ENCODE results near the gene PLCB4. TPM values are rescaled to one million over a fixed set of nuclear protein-coding genes. Genes with fewer than 3 reads are reported as not detected.

Gene PLCB4
- total and polyA plus RNA-seq, 2 donors (not counting 1 experiment from before 2014, with no cell fraction given) = 7.3 to 13.7 TPM

DNA sequence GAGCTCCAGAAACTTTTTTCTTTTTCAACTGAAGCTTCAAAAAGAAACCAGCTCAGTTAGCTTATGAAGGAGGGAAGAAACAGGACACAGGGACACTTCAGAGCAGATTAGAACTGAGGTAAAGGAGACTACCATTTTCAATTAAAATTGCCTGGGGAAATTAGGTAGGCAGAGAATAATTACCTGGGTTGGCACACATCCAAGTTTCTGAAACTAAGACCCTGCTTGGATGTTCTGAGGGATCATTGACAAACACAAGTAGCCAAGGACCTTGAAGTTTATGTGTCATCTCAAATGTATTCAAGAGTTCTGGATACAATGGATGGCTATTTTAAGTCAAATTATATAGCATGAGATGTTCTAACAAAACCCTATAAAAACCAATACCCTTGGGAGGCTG, 137.6 kb downstream of the PLCB4 start:
- H3K79me2 ChIP-seq (ENCODE audit: control insufficient read depth, insufficient read depth, low read length) = no peaks in the 10 kb centered on the region
- H3K27me3 ChIP-seq (ENCODE audit: control insufficient read depth, insufficient read depth, low read length) = no peaks in the 10 kb centered on the region
- no peak overlapping the region for H3K4me2 ChIP-seq (ENCODE audit: extremely low read depth, insufficient read depth, low read length)

DNA sequence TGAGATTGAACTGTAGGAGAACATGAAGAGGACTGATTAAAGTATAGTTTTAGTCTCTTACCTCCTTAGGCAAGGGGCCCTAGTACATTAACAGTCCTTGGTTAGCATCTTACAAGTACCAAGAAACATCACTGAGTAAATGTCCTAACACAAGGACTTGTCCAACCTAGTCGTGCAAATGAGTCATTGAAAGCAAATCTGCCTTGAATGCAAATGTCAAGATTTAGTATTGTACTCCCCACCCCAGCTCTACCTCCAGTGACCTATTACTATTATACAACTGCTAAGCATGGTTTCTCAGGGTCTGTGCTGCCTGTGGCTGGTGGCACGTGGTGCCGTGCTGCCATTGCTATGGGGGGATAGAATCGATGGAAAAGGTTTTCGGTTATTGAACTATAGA, 138.4 kb downstream of the PLCB4 start:
- no peak overlapping the region for H2AFZ ChIP-seq (ENCODE audit: low read length)
- H3K79me2 ChIP-seq (ENCODE audit: control insufficient read depth, insufficient read depth, low read length) = no peaks in the 10 kb centered on the region
- H3K27me3 ChIP-seq (ENCODE audit: control insufficient read depth, insufficient read depth, low read length) = no peaks in the 10 kb centered on the region
- H4K20me1 ChIP-seq (ENCODE audit: control insufficient read depth, extremely low read depth, insufficient read depth, low read length) = no peaks in the 10 kb centered on the region
- H3K9me3 ChIP-seq (ENCODE audit: control insufficient read depth, insufficient read depth, low read depth, low read length) = no peaks in the 10 kb centered on the region
- DNase-seq (ENCODE audit: low read depth in 2 of 2) = no peak
- TF ChIP-seq, protein P1, sequence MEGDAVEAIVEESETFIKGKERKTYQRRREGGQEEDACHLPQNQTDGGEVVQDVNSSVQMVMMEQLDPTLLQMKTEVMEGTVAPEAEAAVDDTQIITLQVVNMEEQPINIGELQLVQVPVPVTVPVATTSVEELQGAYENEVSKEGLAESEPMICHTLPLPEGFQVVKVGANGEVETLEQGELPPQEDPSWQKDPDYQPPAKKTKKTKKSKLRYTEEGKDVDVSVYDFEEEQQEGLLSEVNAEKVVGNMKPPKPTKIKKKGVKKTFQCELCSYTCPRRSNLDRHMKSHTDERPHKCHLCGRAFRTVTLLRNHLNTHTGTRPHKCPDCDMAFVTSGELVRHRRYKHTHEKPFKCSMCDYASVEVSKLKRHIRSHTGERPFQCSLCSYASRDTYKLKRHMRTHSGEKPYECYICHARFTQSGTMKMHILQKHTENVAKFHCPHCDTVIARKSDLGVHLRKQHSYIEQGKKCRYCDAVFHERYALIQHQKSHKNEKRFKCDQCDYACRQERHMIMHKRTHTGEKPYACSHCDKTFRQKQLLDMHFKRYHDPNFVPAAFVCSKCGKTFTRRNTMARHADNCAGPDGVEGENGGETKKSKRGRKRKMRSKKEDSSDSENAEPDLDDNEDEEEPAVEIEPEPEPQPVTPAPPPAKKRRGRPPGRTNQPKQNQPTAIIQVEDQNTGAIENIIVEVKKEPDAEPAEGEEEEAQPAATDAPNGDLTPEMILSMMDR (conservative IDR thresholded peaks at IDR 0.05 in 1 of 2, IDR thresholded peaks at IDR 0.05 in 1 of 2; ENCODE audit: low read depth in 1 of 2, low read length in 2 of 2) = no peak
- TF ChIP-seq EZH2 (IDR thresholded peaks at IDR 0.05; ENCODE audit: low read length, missing control alignments) = no peak
- H3K4me3 ChIP-seq (replicated peaks in 1 of 4; ENCODE audit: control extremely low read depth in 1 of 4, insufficient read depth in 1 of 4, low read depth in 3 of 4, low read length in 4 of 4) = no peak overlapping the region
- H3K4me1 ChIP-seq (ENCODE audit: control insufficient read depth, extremely low read depth, insufficient read depth, low read length) = no peaks in the 10 kb centered on the region
- H3K9ac ChIP-seq (ENCODE audit: insufficient read depth, low read length) = no peak overlapping the region
- H3K36me3 ChIP-seq (ENCODE audit: control insufficient read depth, insufficient read depth, low read length) = no peaks in the 10 kb centered on the region
- no peak overlapping the region for H3K4me2 ChIP-seq (ENCODE audit: extremely low read depth, insufficient read depth, low read length)
- H3K27ac ChIP-seq (ENCODE audit: insufficient read depth, low read length) = no peak overlapping the region

More for the DNA sequence above, 137.6 kb downstream of the PLCB4 start:
- H4K20me1 ChIP-seq (ENCODE audit: control insufficient read depth, extremely low read depth, insufficient read depth, low read length) = no peaks in the 10 kb centered on the region
- no peak overlapping the region for H2AFZ ChIP-seq (ENCODE audit: low read length)
- H3K9me3 ChIP-seq (ENCODE audit: control insufficient read depth, insufficient read depth, low read depth, low read length) = no peaks in the 10 kb centered on the region
- no peak overlapping the region for H3K27ac ChIP-seq (ENCODE audit: insufficient read depth, low read length)
- H3K4me1 ChIP-seq (ENCODE audit: control insufficient read depth, extremely low read depth, insufficient read depth, low read length) = no peaks in the 10 kb centered on the region
- H3K9ac ChIP-seq (ENCODE audit: insufficient read depth, low read length) = no peak overlapping the region
- TF ChIP-seq, protein P1 (conservative IDR thresholded peaks at IDR 0.05 in 1 of 2, IDR thresholded peaks at IDR 0.05 in 1 of 2; ENCODE audit: low read depth in 1 of 2, low read length in 2 of 2) = no peak
- no peak for TF ChIP-seq EZH2 (IDR thresholded peaks at IDR 0.05; ENCODE audit: low read length, missing control alignments)
- no peaks in the 10 kb centered on the region for H3K36me3 ChIP-seq (ENCODE audit: control insufficient read depth, insufficient read depth, low read length)
- H3K4me3 ChIP-seq (replicated peaks in 1 of 4; ENCODE audit: control extremely low read depth in 1 of 4, insufficient read depth in 1 of 4, low read depth in 3 of 4, low read length in 4 of 4) = no peak overlapping the region
- DNase-seq (ENCODE audit: low read depth in 2 of 2) = no peak

DNA sequence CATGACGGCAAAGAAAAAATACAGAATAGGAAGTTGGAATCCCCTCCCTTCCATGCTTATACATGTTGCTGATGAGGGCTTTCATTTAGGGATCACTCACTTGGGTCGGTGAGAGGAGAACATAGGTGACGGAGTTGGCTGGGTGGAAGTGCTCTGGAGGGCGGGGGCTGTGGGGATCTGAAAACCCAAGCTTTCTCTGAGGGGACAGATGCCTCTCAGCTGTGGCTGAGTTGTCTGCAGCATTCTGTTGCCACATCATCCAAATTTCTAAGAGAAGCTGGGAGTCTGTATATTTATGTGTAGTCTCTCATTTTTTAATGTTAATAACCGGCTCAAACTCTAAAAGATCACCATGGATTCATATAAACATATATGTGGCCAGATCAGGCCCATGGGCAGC, 141.5 kb downstream of the PLCB4 start:
- H3K79me2 ChIP-seq (ENCODE audit: control insufficient read depth, insufficient read depth, low read length) = no peaks in the 10 kb centered on the region

More for the DNA sequence above, 141.5 kb downstream of the PLCB4 start:
- Histone ChIP-seq H3K27ac (ENCODE audit: insufficient read depth, low read length) (no peak overlapping the region), H3K36me3 (ENCODE audit: control insufficient read depth, insufficient read depth, low read length) (no peaks in the 10 kb centered on the region), H3K9ac (ENCODE audit: insufficient read depth, low read length) (no peak overlapping the region), H3K4me1 (ENCODE audit: control insufficient read depth, extremely low read depth, insufficient read depth, low read length) (no peaks in the 10 kb centered on the region), H3K4me2 (ENCODE audit: extremely low read depth, insufficient read depth, low read length) (no peak overlapping the region), H3K27me3 (ENCODE audit: control insufficient read depth, insufficient read depth, low read length) (no peaks in the 10 kb centered on the region), H3K9me3 (ENCODE audit: control insufficient read depth, insufficient read depth, low read depth, low read length) (no peaks in the 10 kb centered on the region), H3K4me3 (replicated peaks in 1 of 4; ENCODE audit: control extremely low read depth in 1 of 4, insufficient read depth in 1 of 4, low read depth in 3 of 4, low read length in 4 of 4) (no peak overlapping the region), H4K20me1 (ENCODE audit: control insufficient read depth, extremely low read depth, insufficient read depth, low read length) (no peaks in the 10 kb centered on the region), H2AFZ (ENCODE audit: low read length) (no peak overlapping the region)
- DNase-seq (ENCODE audit: low read depth in 2 of 2) = peak in 1 of 2 donors; percentile 5
- no peak for TF ChIP-seq EZH2 (IDR thresholded peaks at IDR 0.05; ENCODE audit: low read length, missing control alignments)
- TF ChIP-seq, protein P1 (conservative IDR thresholded peaks at IDR 0.05 in 1 of 2, IDR thresholded peaks at IDR 0.05 in 1 of 2; ENCODE audit: low read depth in 1 of 2, low read length in 2 of 2) = no peak

Data from fibroblast of lung (primary cell).